Central memory CD4-positive, alpha-beta T cell (primary cell): Measurements from ENCODE around the gene TPRKB.
"Not testable (repeated sequence)": the region's sequence is repeated elsewhere in the genome, so short reads cannot be mapped to it uniquely, and the experiment has no call there.

ENCODE experiments used
- DNase-seq: peaks from one replicate; pipeline ENCODE4 v3.0.0; 2022

The TPRKB gene

GRCh38 chr2:73736378-73736777 is 767 bp downstream of the TPRKB start:
- DNase-seq = no peak

GRCh38 chr2:73730810-73731209 is 6.3 kb downstream of the TPRKB start:
- DNase-seq = no peak

GRCh38 chr2:73728711-73729110 is 8.4 kb downstream of the TPRKB start:
- DNase-seq = no peak

- DNase-seq = no peak
These were observed 9.1 kb downstream of the TPRKB start for GRCh38 chr2:73728043-73728442.

- not testable (repeated sequence) for DNase-seq
These were observed 10.5 kb downstream of the TPRKB start for GRCh38 chr2:73726657-73727056.

GRCh38 chr2:73718851-73719621 is 18.1 kb downstream of the TPRKB start:
- no peak for DNase-seq

GRCh38 chr2:73718421-73718820 is 18.7 kb downstream of the TPRKB start:
- DNase-seq = no peak

- not testable (repeated sequence) for DNase-seq
These were observed 19.4 kb downstream of the TPRKB start for GRCh38 chr2:73717695-73718094.

- DNase-seq = no peak
These were observed 19.9 kb downstream of the TPRKB start for GRCh38 chr2:73717251-73717606.

GRCh38 chr2:73716543-73717250 is 20.4 kb downstream of the TPRKB start:
- DNase-seq = no peak

GRCh38 chr2:73714091-73714490 is 23.1 kb downstream of the TPRKB start:
- DNase-seq = no peak

- DNase-seq = no peak
These were observed 28.6 kb downstream of the TPRKB start for GRCh38 chr2:73708527-73708926.

- no peak for DNase-seq
These were observed 29.5 kb downstream of the TPRKB start for GRCh38 chr2:73707636-73708035.

- no peak for DNase-seq
These were observed 30.1 kb downstream of the TPRKB start for GRCh38 chr2:73707058-73707457.

- no peak for DNase-seq
These were observed 32.1 kb downstream of the TPRKB start for GRCh38 chr2:73705091-73705490.

- DNase-seq = no peak
These were observed 32.9 kb downstream of the TPRKB start for GRCh38 chr2:73704285-73704684.

GRCh38 chr2:73703675-73704074 is 33.5 kb downstream of the TPRKB start:
- no peak for DNase-seq

- not testable (repeated sequence) for DNase-seq
These were observed 34.2 kb downstream of the TPRKB start for GRCh38 chr2:73702852-73703493.

GRCh38 chr2:73701968-73702665 is 35.0 kb downstream of the TPRKB start:
- DNase-seq = no peak

- not testable (repeated sequence) for DNase-seq
These were observed 35.7 kb downstream of the TPRKB start for GRCh38 chr2:73701448-73701765.

GRCh38 chr2:73700661-73701447 is 36.3 kb downstream of the TPRKB start:
- DNase-seq = no peak

GRCh38 chr2:73700131-73700611 is 37.0 kb downstream of the TPRKB start:
- DNase-seq = no peak
